Neuronal stem cell (in vitro differentiated cells): ENCODE results near the gene SERPINH1.

Experiments used
- DNase-seq: peaks from one replicate; pipeline ENCODE4 v3.0.0-alpha.2; 2013; ENCODE audit warnings: low spot score
- H2AFZ ChIP-seq: one replicate; pipeline ENCODE4 v1.6.1; 2013; ENCODE audit warnings: mild to moderate bottlenecking, low read length, inconsistent platforms
- H2AK5ac ChIP-seq: 2 replicates; pipeline ENCODE4 v1.6.1; 2013; ENCODE audit warnings: low read depth, mild to moderate bottlenecking, inconsistent platforms, low read length, moderate library complexity, mixed read lengths
- H2BK120ac ChIP-seq: 2 replicates; pipeline ENCODE4 v1.6.1; 2013; ENCODE audit warnings: low read depth, mild to moderate bottlenecking, inconsistent platforms, low read length, moderate library complexity, mixed read lengths
- H2BK12ac ChIP-seq: one replicate; pipeline ENCODE4 v1.6.1; 2013; ENCODE audit warnings: low read length, inconsistent platforms
- H2BK15ac ChIP-seq: 2 replicates; pipeline ENCODE4 v1.6.1; 2013; ENCODE audit warnings: mild to moderate bottlenecking, low read length, inconsistent platforms, mixed read lengths
- H2BK5ac ChIP-seq: one replicate; pipeline ENCODE4 v1.6.1; 2013; ENCODE audit warnings: inconsistent platforms, mild to moderate bottlenecking, low read length, moderate library complexity
- H3K14ac ChIP-seq: one replicate; pipeline ENCODE4 v1.6.1; 2013; ENCODE audit warnings: low read length, inconsistent platforms
- H3K18ac ChIP-seq: 2 replicates; pipeline ENCODE4 v1.6.1; 2013; ENCODE audit warnings: low read length, inconsistent platforms
- H3K23ac ChIP-seq: 2 replicates; pipeline ENCODE4 v1.6.1; 2013; ENCODE audit warnings: low read depth, mild to moderate bottlenecking, mixed read lengths, low read length, inconsistent platforms; ENCODE audit not compliant: poor library complexity
- H3K27ac ChIP-seq: replicated peaks from 3 replicates; pipeline ENCODE4 v1.5.1; 2013; ENCODE audit warnings: low read length, inconsistent platforms
- H3K27me3 ChIP-seq, 3 experiments: 2 replicates each; pipeline ENCODE4 v1.6.1; 2013; ENCODE audit warnings: low read length in 3 of 3, mild to moderate bottlenecking in 2 of 3, inconsistent platforms in 1 of 3, low read depth in 1 of 3, mixed read lengths in 1 of 3, moderate library complexity in 1 of 3; ENCODE audit not compliant: control insufficient read depth in 3 of 3, insufficient read depth in 3 of 3
- H3K36me3 ChIP-seq, 2 donors: replicated peaks in 1 of 2; 2 replicates each; pipeline ENCODE4 v1.6.1; 2013; ENCODE audit warnings: low read length in 2 of 2; ENCODE audit not compliant: control insufficient read depth in 2 of 2, insufficient read depth in 2 of 2
- H3K4ac ChIP-seq: 2 replicates; pipeline ENCODE4 v1.6.1; 2013; ENCODE audit warnings: inconsistent platforms, mild to moderate bottlenecking, low read length, moderate library complexity
- H3K4me1 ChIP-seq, 2 donors: 1 replicate in 1 of 2; 2 replicates in 1 of 2; pipeline ENCODE4 v1.6.1; 2013; ENCODE audit warnings: low read length in 2 of 2, low read depth in 1 of 2; ENCODE audit not compliant: control insufficient read depth in 2 of 2, insufficient read depth in 1 of 2
- H3K4me2 ChIP-seq: one replicate; pipeline ENCODE4 v1.6.1; 2013; ENCODE audit warnings: mild to moderate bottlenecking, low read length, inconsistent platforms; ENCODE audit not compliant: insufficient read depth, poor library complexity, severe bottlenecking
- H3K4me3 ChIP-seq, 2 donors: 2 replicates each; pipeline ENCODE4 v1.5.1; 2013; ENCODE audit warnings: low read length in 2 of 2, mild to moderate bottlenecking in 2 of 2, inconsistent platforms in 1 of 2, moderate library complexity in 1 of 2
- H3K79me1 ChIP-seq: one replicate; pipeline ENCODE4 v1.6.1; 2013; ENCODE audit warnings: low read depth, mild to moderate bottlenecking, inconsistent platforms, low read length, moderate library complexity
- H3K9ac ChIP-seq: one replicate; pipeline ENCODE4 v1.6.1; 2013; ENCODE audit warnings: mild to moderate bottlenecking, low read depth, low read length, inconsistent platforms; ENCODE audit not compliant: poor library complexity
- H3K9me3 ChIP-seq, 2 donors: replicated peaks in 1 of 2; 2 replicates each; pipeline versions ENCODE3 to v1.6.1; 2013; ENCODE audit warnings: low read length in 2 of 2, mild to moderate bottlenecking in 2 of 2, inconsistent platforms in 1 of 2, low read depth in 1 of 2, mixed read lengths in 1 of 2, moderate library complexity in 1 of 2; ENCODE audit not compliant: control insufficient read depth in 2 of 2, insufficient read depth in 1 of 2
- H4K8ac ChIP-seq: one replicate; pipeline ENCODE4 v1.6.1; 2013; ENCODE audit warnings: low read depth, mild to moderate bottlenecking, inconsistent platforms, low read length, moderate library complexity
- H4K91ac ChIP-seq: one replicate; pipeline ENCODE4 v1.6.1; 2013; ENCODE audit warnings: low read length, low read depth, mild to moderate bottlenecking, inconsistent platforms; ENCODE audit not compliant: poor library complexity
- WGBS, 2 donors: extraction: QIAGEN DNeasy Blood & Tissue Kit; methylation state at CpG; one replicate each; pipeline ENCODE4 v1.1.7; 2013; ENCODE audit warnings: missing lambda C conversion rate in 2 of 2, mixed read lengths in 1 of 2; ENCODE audit not compliant: insufficient read length in 2 of 2, insufficient replicate concordance in 1 of 2; ENCODE audit errors: extremely low coverage in 2 of 2; 5-methylcytosine and 5-hydroxymethylcytosine counted together

The SERPINH1 gene

DNA sequence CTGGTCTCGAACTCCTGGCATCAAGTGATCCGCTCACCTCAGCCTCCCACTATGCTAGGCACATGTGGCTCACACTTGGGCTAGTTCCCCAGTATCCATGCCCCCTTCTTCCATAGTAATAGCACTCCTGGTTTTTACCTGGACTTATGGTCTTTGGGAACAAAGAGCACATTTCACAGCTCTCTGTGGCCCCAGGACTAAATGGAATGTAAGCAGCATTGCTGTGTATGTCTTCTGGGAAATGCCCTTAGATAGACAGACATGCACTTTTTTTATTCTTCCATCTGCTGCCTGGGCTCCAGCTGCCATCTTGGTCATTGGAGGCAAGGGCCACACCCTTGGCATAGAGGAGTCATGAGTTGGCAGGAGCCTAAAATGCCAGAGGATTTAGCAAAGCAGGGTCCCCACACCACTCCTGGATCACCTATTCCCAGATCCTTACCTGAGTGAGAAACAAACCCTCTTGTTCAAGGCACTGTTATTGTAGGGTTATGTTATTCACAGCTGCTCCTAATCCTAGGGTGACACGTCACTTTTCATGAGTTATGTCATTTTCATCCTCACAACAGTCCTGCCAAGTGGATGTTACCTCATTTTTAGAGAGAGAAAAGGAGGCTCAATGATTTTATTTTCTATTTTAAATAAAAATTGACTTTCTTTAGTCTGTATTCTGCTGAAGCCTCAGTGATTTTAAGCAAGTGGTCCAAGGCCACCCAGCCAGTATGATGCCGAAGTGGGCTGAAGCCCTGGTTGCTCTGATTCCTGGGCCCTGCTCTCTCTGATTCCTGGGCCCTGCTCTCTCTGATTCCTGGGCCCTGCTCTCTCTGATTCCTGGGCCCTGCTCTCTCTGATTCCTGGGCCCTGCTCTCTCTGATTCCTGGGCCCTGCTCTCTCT is 20.6 kb upstream of the SERPINH1 start:
- Histone ChIP-seq H3K79me1 (no peaks in the 10 kb centered on the region), H2BK12ac (no peak overlapping the region), H3K27me3 (peaks cover 0 to 14% (median 0%) of the 10 kb centered on the region in 3 experiments), H3K4ac (no peak overlapping the region), H3K27ac (no peak overlapping the region), H2BK5ac (no peak overlapping the region), H3K4me3 (no peak overlapping the region), H3K4me2 (no peak overlapping the region), H4K8ac (no peak overlapping the region), H4K91ac (no peak overlapping the region), H3K9ac (no peak overlapping the region), H3K14ac (no peak overlapping the region), H3K36me3 (no peaks in the 10 kb centered on the region), H2BK15ac (no peak overlapping the region), H3K9me3 (no peaks in the 10 kb centered on the region), H3K4me1 (peaks cover 0 to 3% of the 10 kb centered on the region in 2 donors), H2BK120ac (no peak overlapping the region), H3K23ac (no peak overlapping the region), H3K18ac (no peak overlapping the region), H2AK5ac (no peak overlapping the region), H2AFZ (no peak overlapping the region)
- DNase-seq = no peak
- no CpG with 5 or more reads among the region's 4 CpGs for WGBS, 2 donors

DNA sequence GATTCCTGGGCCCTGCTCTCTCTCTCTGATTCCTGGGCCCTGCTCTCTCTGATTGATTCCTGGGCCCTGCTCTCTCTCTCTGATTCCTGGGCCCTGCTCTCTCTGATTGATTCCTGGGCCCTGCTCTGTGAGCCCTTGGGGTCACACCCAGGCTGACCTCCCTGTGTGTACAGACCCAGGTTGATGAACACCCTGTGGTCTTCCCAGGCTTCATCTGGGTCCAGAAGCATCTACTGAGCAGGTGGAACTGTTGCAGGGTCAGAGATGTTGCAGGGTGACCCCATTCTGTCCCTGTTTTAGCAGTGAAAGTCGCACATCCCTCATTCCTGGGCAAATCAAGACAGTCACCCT is 20.0 kb upstream of the SERPINH1 start:
- peaks cover 0 to 3% of the 10 kb centered on the region in 2 donors for H3K4me1 ChIP-seq
- no peaks in the 10 kb centered on the region for H3K9me3 ChIP-seq
- no peak overlapping the region for H3K4me2 ChIP-seq
- peaks cover 0 to 14% (median 0%) of the 10 kb centered on the region in 3 experiments for H3K27me3 ChIP-seq
- no peak for DNase-seq
- no peak overlapping the region for H2BK5ac ChIP-seq
- no peak overlapping the region for H3K4ac ChIP-seq
- H2BK12ac ChIP-seq = no peak overlapping the region
- H3K27ac ChIP-seq = no peak overlapping the region
- no peaks in the 10 kb centered on the region for H3K79me1 ChIP-seq
- no peak overlapping the region for H3K4me3 ChIP-seq
- H3K18ac ChIP-seq = peak overlapping the region; percentile 11
- no peak overlapping the region for H3K9ac ChIP-seq
- H4K8ac ChIP-seq = no peak overlapping the region
- no peaks in the 10 kb centered on the region for H3K36me3 ChIP-seq
- peak overlapping the region; percentile 26 for H2AFZ ChIP-seq
- no peak overlapping the region for H2AK5ac ChIP-seq
- H3K23ac ChIP-seq = no peak overlapping the region
- no peak overlapping the region for H4K91ac ChIP-seq
- no peak overlapping the region for H3K14ac ChIP-seq
- no peak overlapping the region for H2BK15ac ChIP-seq
- no CpG with 5 or more reads among the region's 1 CpG for whole genome bisulfite sequencing, 2 donors
- no peak overlapping the region for H2BK120ac ChIP-seq

DNA sequence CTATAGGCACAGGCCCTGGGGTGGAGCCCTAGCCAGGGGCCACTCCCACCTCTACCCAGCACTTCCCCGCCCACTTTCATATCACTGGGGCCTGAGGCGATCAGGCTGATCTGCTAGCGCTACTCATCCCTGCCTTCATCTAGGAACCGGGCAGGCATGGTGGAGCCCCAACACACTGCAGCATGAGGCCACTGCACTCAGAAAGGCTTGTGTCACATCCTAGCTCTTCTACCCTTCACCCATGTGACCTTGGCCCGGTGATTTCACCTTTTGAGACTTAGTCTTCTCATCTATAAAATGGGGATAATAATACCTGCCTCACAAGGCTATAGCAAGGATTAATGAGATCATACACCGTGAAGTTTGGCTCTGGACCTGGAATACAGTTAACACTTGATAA is 18.2 kb upstream of the SERPINH1 start:
- DNase-seq = no peak
- no peak overlapping the region for H3K4me2 ChIP-seq

DNA sequence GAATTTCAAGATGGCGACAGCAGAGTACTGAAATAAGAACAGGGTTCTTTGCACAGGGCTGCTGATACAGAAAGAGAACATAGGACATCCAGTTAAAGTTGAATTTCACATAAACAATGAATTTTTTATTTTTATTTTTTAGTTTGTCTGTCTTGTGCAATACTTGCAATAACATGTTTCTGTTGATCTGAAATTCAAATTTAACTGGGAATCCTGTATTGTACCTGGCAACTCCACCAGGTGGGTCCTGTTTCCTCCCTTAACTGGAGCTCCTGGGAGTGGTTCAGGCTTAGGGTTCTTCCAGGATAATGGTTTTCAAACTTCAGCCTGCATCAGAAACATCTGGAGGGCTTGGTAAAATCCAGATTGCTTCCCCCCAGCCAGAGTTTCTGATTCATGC is 14.9 kb upstream of the SERPINH1 start:
- Histone ChIP-seq H3K9me3 (peaks cover 0 to 2% of the 10 kb centered on the region in 2 donors), H3K36me3 (no peaks in the 10 kb centered on the region), H2BK5ac (no peak overlapping the region), H4K91ac (no peak overlapping the region), H3K4me3 (no peak overlapping the region), H3K9ac (no peak overlapping the region), H3K4me2 (no peak overlapping the region), H2BK15ac (peak overlapping the region; percentile 54), H4K8ac (no peak overlapping the region), H3K4ac (no peak overlapping the region), H3K23ac (no peak overlapping the region), H2AFZ (no peak overlapping the region), H2BK12ac (peak overlapping the region; percentile 63), H2BK120ac (no peak overlapping the region), H3K4me1 (peaks cover 4% of the 10 kb centered on the region in 2 donors), H3K79me1 (no peaks in the 10 kb centered on the region), H3K14ac (no peak overlapping the region), H3K27ac (no peak overlapping the region), H2AK5ac (no peak overlapping the region), H3K18ac (no peak overlapping the region), H3K27me3 (peaks cover 0 to 2% (median 0%) of the 10 kb centered on the region in 3 experiments)
- WGBS, 2 donors = no CpG with 5 or more reads among the region's 1 CpG
- DNase-seq = no peak

More for the DNA sequence above, 18.2 kb upstream of the SERPINH1 start:
- Histone ChIP-seq H3K4ac (no peak overlapping the region), H2BK12ac (no peak overlapping the region), H3K4me1 (peaks cover 4 to 7% of the 10 kb centered on the region in 2 donors), H3K27me3 (peaks cover 0 to 4% (median 0%) of the 10 kb centered on the region in 3 experiments), H3K9ac (no peak overlapping the region), H2BK120ac (no peak overlapping the region), H3K14ac (no peak overlapping the region), H2BK15ac (no peak overlapping the region), H2AK5ac (no peak overlapping the region), H3K79me1 (no peaks in the 10 kb centered on the region), H4K8ac (no peak overlapping the region), H3K18ac (peak overlapping the region; percentile 30), H3K27ac (no peak overlapping the region), H3K9me3 (no peaks in the 10 kb centered on the region), H2AFZ (no peak overlapping the region), H4K91ac (no peak overlapping the region), H2BK5ac (no peak overlapping the region), H3K36me3 (no peaks in the 10 kb centered on the region), H3K23ac (no peak overlapping the region), H3K4me3 (no peak overlapping the region)
- no CpG with 5 or more reads among the region's 6 CpGs for WGBS, 2 donors
